Naive B cell (primary cell): Measurements from ENCODE around the gene NRL. TPM values are rescaled to one million over a fixed set of nuclear protein-coding genes. Genes with fewer than 3 reads are reported as not detected.

Experiments
- polyA plus RNA-seq, 6 donors: library from polyadenylated mRNA; unstranded; fragments of 300-500 nt; fragmentation: Illumina TruSeq; gene quantifications; one replicate each; pipeline ENCODE4 v1.2.3, GENCODE V29; 2021; ENCODE audit warnings: low read depth in 6 of 6

Gene NRL
- polyA plus RNA-seq, 6 donors from 2014 or later, result 2.3 to 8.9 (median 6.4) TPM

Other genes with a start within 250 kb of the NRL start
- 10 to 100 TPM; 13.3 to 27.0 (median 21.8) TPM for gene DHRS4, start 161.2 kb downstream of the NRL start, polyA plus RNA-seq
- 10 to 100 TPM in 5 of 6 donors, 1 to 10 TPM in 1; 8.6 to 18.3 (median 16.9) TPM for gene DHRS4L2, start 126.0 kb downstream of the NRL start, polyA plus RNA-seq
- gene CARMIL3, start 62.9 kb downstream of the NRL start, polyA plus RNA-seq, result under 1 TPM in 2 of 6 donors, not detected in 4; 0.10 to 0.11 TPM
- gene CPNE6, start 43.4 kb downstream of the NRL start, polyA plus RNA-seq, result 1 to 10 TPM in 1 of 6 donors, not detected in 5; 1.1 TPM
- 10 to 100 TPM; 26.5 to 48.0 (median 36.8) TPM for gene PCK2, start 20.6 kb downstream of the NRL start, polyA plus RNA-seq
- gene DCAF11, start 172 bp downstream of the NRL start, polyA plus RNA-seq, result 100 to 1,000 TPM in 1 of 6 donors, 10 to 100 TPM in 5; 65.8 to 106 (median 78.5) TPM
- 1 to 10 TPM in 1 of 6 donors, under 1 TPM in 4, not detected in 1; 0.29 to 1.4 (median 0.53) TPM for gene FITM1, start 15.7 kb upstream of the NRL start, polyA plus RNA-seq
- 100 to 1,000 TPM; 704 to 932 (median 769) TPM for gene PSME1, start 21.2 kb upstream of the NRL start, polyA plus RNA-seq
- gene EMC9, start 26.6 kb upstream of the NRL start, polyA plus RNA-seq, result 10 to 100 TPM in 2 of 6 donors, 1 to 10 TPM in 4; 5.9 to 15.3 (median 9.2) TPM
- gene PSME2, start 31.7 kb upstream of the NRL start, polyA plus RNA-seq, result 100 to 1,000 TPM; 257 to 514 (median 294) TPM
- 10 to 100 TPM; 21.0 to 47.2 (median 32.1) TPM for gene RNF31, start 32.5 kb upstream of the NRL start, polyA plus RNA-seq
- gene IRF9, start 46.3 kb upstream of the NRL start, polyA plus RNA-seq, result 100 to 1,000 TPM in 3 of 6 donors, 10 to 100 TPM in 3; 86.7 to 140 (median 97.2) TPM
- gene REC8, start 57.1 kb upstream of the NRL start, polyA plus RNA-seq, result 1 to 10 TPM; 3.6 to 9.6 (median 6.9) TPM
- 10 to 100 TPM in 5 of 6 donors, 1 to 10 TPM in 1; 5.4 to 19.0 (median 12.6) TPM for gene IPO4, start 73.9 kb upstream of the NRL start, polyA plus RNA-seq
- gene TM9SF1, start 80.5 kb upstream of the NRL start, polyA plus RNA-seq, result 10 to 100 TPM; 34.5 to 43.9 (median 37.0) TPM
- 1 to 10 TPM in 3 of 6 donors, under 1 TPM in 2, not detected in 1; 0.36 to 1.7 (median 1.4) TPM for gene TSSK4, start 90.7 kb upstream of the NRL start, polyA plus RNA-seq
- 100 to 1,000 TPM; 139 to 167 (median 157) TPM for gene CHMP4A, start 98.5 kb upstream of the NRL start, polyA plus RNA-seq
- 10 to 100 TPM; 32.7 to 48.2 (median 37.3) TPM for gene MDP1, start 101.1 kb upstream of the NRL start, polyA plus RNA-seq
- 100 to 1,000 TPM; 306 to 385 (median 326) TPM for gene NEDD8, start 117.4 kb upstream of the NRL start, polyA plus RNA-seq
- gene GMPR2, start 118.0 kb upstream of the NRL start, polyA plus RNA-seq, result 100 to 1,000 TPM in 3 of 6 donors, 10 to 100 TPM in 3; 90.3 to 120 (median 99.2) TPM
- 100 to 1,000 TPM; 238 to 289 (median 254) TPM for gene TINF2, start 127.7 kb upstream of the NRL start, polyA plus RNA-seq
- not detected for gene TGM1, start 148.2 kb upstream of the NRL start, polyA plus RNA-seq
- gene RABGGTA, start 156.6 kb upstream of the NRL start, polyA plus RNA-seq, result 10 to 100 TPM; 22.2 to 36.2 (median 22.8) TPM
- gene DHRS1, start 184.8 kb upstream of the NRL start, polyA plus RNA-seq, result 10 to 100 TPM; 20.4 to 38.5 (median 29.3) TPM
- 1 to 10 TPM in 5 of 6 donors, under 1 TPM in 1; 0.83 to 2.4 (median 1.3) TPM for gene NOP9, start 184.9 kb upstream of the NRL start, polyA plus RNA-seq
- gene CIDEB, start 193.0 kb upstream of the NRL start, polyA plus RNA-seq, result 10 to 100 TPM in 1 of 6 donors, 1 to 10 TPM in 5; 4.9 to 10.4 (median 8.1) TPM
- gene LTB4R2, start 195.2 kb upstream of the NRL start, polyA plus RNA-seq, result 1 to 10 TPM in 1 of 6 donors, under 1 TPM in 5; 0.28 to 1.2 (median 0.69) TPM
- gene LTB4R, start 196.6 kb upstream of the NRL start, polyA plus RNA-seq, result 1 to 10 TPM; 1.4 to 2.4 (median 2.1) TPM
- gene ADCY4, start 220.1 kb upstream of the NRL start, polyA plus RNA-seq, result under 1 TPM in 3 of 6 donors, not detected in 3; 0.29 to 0.53 (median 0.32) TPM
- gene RIPK3, start 225.0 kb upstream of the NRL start, polyA plus RNA-seq, result 10 to 100 TPM in 2 of 6 donors, 1 to 10 TPM in 3, not detected in 1; 7.7 to 12.9 (median 9.3) TPM